ENCODE data around the gene PGF. TPM values are rescaled to one million over a fixed set of nuclear protein-coding genes. Genes with fewer than 3 reads are reported as not detected.

Gene PGF
- total and polyA plus RNA-seq, 4 experiments from 2014 or later, result 0.11 to 0.13 TPM; not detected in 2

- Mint-ChIP-seq H3K4me3 (no peak overlapping the region), H3K9me3 (no peaks in the 10 kb centered on the region), H3K36me3 (no peaks in the 10 kb centered on the region), H3K27ac (no peak overlapping the region), H3K27me3 (no peaks in the 10 kb centered on the region), H3K4me1 (peaks cover 0 to 2% (median 0%) of the 10 kb centered on the region in 4 donors)
- no peak overlapping the region for H3K4me3 ChIP-seq (ENCODE audit: low read length in 2 of 2)
- no peaks in the 10 kb centered on the region for H3K4me1 ChIP-seq (ENCODE audit: insufficient read depth, low read length)
- H3K9me3 ChIP-seq (ENCODE audit: control insufficient read depth in 1 of 2, low read length in 2 of 2), result no peaks in the 10 kb centered on the region
- H3K36me3 ChIP-seq (ENCODE audit: insufficient read depth, low read length), result no peaks in the 10 kb centered on the region
- no peaks in the 10 kb centered on the region for H3K27me3 ChIP-seq (ENCODE audit: insufficient read depth, low read length)
- POLR2A ChIA-PET (ENCODE audit: partially characterized antibody), result no interaction called here
- CTCF ChIA-PET (ENCODE audit: partially characterized antibody), result no interaction called here
- intact Hi-C loops (cut with micrococcal nuclease), result no loop called here
- H3K27ac ChIP-seq (ENCODE audit: low read depth, low read length), result no peak overlapping the region
- DNase-seq, result no peak
These were observed 22.5 kb upstream of the PGF start for GRCh38 chr14:74977901-74978385.

- no peaks in the 10 kb centered on the region for H3K36me3 Mint-ChIP-seq
- H3K4me1 Mint-ChIP-seq, result peaks cover 0 to 3% (median under 1%) of the 10 kb centered on the region in 4 donors
- CTCF ChIA-PET (ENCODE audit: partially characterized antibody), result no interaction called here
- intact Hi-C loops (cut with micrococcal nuclease), result no loop called here
- no peaks in the 10 kb centered on the region for H3K9me3 Mint-ChIP-seq
- H3K36me3 ChIP-seq (ENCODE audit: insufficient read depth, low read length), result no peaks in the 10 kb centered on the region
- H3K4me3 ChIP-seq (ENCODE audit: low read length in 2 of 2), result no peak overlapping the region
- H3K9me3 ChIP-seq (ENCODE audit: control insufficient read depth in 1 of 2, low read length in 2 of 2), result no peaks in the 10 kb centered on the region
- H3K4me3 Mint-ChIP-seq, result no peak overlapping the region
- no peak overlapping the region for H3K27ac ChIP-seq (ENCODE audit: low read depth, low read length)
- no peaks in the 10 kb centered on the region for H3K27me3 ChIP-seq (ENCODE audit: insufficient read depth, low read length)
- H3K27me3 Mint-ChIP-seq, result no peaks in the 10 kb centered on the region
- no peak overlapping the region for H3K27ac Mint-ChIP-seq
- no peak for DNase-seq
- no peaks in the 10 kb centered on the region for H3K4me1 ChIP-seq (ENCODE audit: insufficient read depth, low read length)
- POLR2A ChIA-PET (ENCODE audit: partially characterized antibody), result no interaction called here
These were observed 21.9 kb upstream of the PGF start for GRCh38 chr14:74977164-74977900.

GRCh38 chr14:74976264-74977113, 21.1 kb upstream of the PGF start:
- Mint-ChIP-seq H3K36me3 (no peaks in the 10 kb centered on the region), H3K4me3 (no peak overlapping the region), H3K4me1 (peaks cover 0 to 3% (median under 1%) of the 10 kb centered on the region in 4 donors), H3K27ac (peak overlapping the region in 1 of 7 donors; percentile 7), H3K27me3 (no peaks in the 10 kb centered on the region), H3K9me3 (no peaks in the 10 kb centered on the region)
- Histone ChIP-seq H3K4me3 (ENCODE audit: low read length in 2 of 2) (no peak overlapping the region), H3K27ac (ENCODE audit: low read depth, low read length) (no peak overlapping the region), H3K27me3 (ENCODE audit: insufficient read depth, low read length) (no peaks in the 10 kb centered on the region), H3K36me3 (ENCODE audit: insufficient read depth, low read length) (no peaks in the 10 kb centered on the region), H3K9me3 (ENCODE audit: control insufficient read depth in 1 of 2, low read length in 2 of 2) (no peaks in the 10 kb centered on the region), H3K4me1 (ENCODE audit: insufficient read depth, low read length) (no peaks in the 10 kb centered on the region)
- CTCF ChIA-PET (ENCODE audit: partially characterized antibody), result no interaction called here
- POLR2A ChIA-PET (ENCODE audit: partially characterized antibody), result no interaction called here
- DNase-seq, result no peak
- intact Hi-C loops (cut with micrococcal nuclease), result no loop called here

- no peak for DNase-seq
- no peaks in the 10 kb centered on the region for H3K27me3 ChIP-seq (ENCODE audit: insufficient read depth, low read length)
- no peaks in the 10 kb centered on the region for H3K36me3 Mint-ChIP-seq
- no peak overlapping the region for H3K27ac ChIP-seq (ENCODE audit: low read depth, low read length)
- H3K27me3 Mint-ChIP-seq, result no peaks in the 10 kb centered on the region
- intact Hi-C loops (cut with micrococcal nuclease), result no loop called here
- peaks cover 0 to 3% (median under 1%) of the 10 kb centered on the region in 4 donors for H3K4me1 Mint-ChIP-seq
- no peak overlapping the region for H3K27ac Mint-ChIP-seq
- no peaks in the 10 kb centered on the region for H3K9me3 ChIP-seq (ENCODE audit: control insufficient read depth in 1 of 2, low read length in 2 of 2)
- no peak overlapping the region for H3K4me3 ChIP-seq (ENCODE audit: low read length in 2 of 2)
- no peaks in the 10 kb centered on the region for H3K9me3 Mint-ChIP-seq
- H3K36me3 ChIP-seq (ENCODE audit: insufficient read depth, low read length), result no peaks in the 10 kb centered on the region
- POLR2A ChIA-PET (ENCODE audit: partially characterized antibody), result no interaction called here
- no peaks in the 10 kb centered on the region for H3K4me1 ChIP-seq (ENCODE audit: insufficient read depth, low read length)
- no peak overlapping the region for H3K4me3 Mint-ChIP-seq
- CTCF ChIA-PET (ENCODE audit: partially characterized antibody), result no interaction called here
These were observed 19.8 kb upstream of the PGF start for GRCh38 chr14:74975059-74975810.

- Mint-ChIP-seq H3K27me3 (no peaks in the 10 kb centered on the region), H3K36me3 (no peaks in the 10 kb centered on the region), H3K27ac (no peak overlapping the region), H3K9me3 (no peaks in the 10 kb centered on the region), H3K4me1 (peaks cover 0 to 3% (median under 1%) of the 10 kb centered on the region in 4 donors), H3K4me3 (no peak overlapping the region)
- no peaks in the 10 kb centered on the region for H3K9me3 ChIP-seq (ENCODE audit: control insufficient read depth in 1 of 2, low read length in 2 of 2)
- ChIA-PET POLR2A (ENCODE audit: partially characterized antibody) (no interaction called here), CTCF (ENCODE audit: partially characterized antibody) (no interaction called here)
- DNase-seq, result no peak
- no peaks in the 10 kb centered on the region for H3K27me3 ChIP-seq (ENCODE audit: insufficient read depth, low read length)
- H3K27ac ChIP-seq (ENCODE audit: low read depth, low read length), result no peak overlapping the region
- H3K4me1 ChIP-seq (ENCODE audit: insufficient read depth, low read length), result no peaks in the 10 kb centered on the region
- H3K4me3 ChIP-seq (ENCODE audit: low read length in 2 of 2), result no peak overlapping the region
- H3K36me3 ChIP-seq (ENCODE audit: insufficient read depth, low read length), result no peaks in the 10 kb centered on the region
- intact Hi-C loops (cut with micrococcal nuclease), result no loop called here
These were observed 19.1 kb upstream of the PGF start for GRCh38 chr14:74974364-74975058.

GRCh38 chr14:74973905-74974363, 18.5 kb upstream of the PGF start:
- H3K27me3 Mint-ChIP-seq, result no peaks in the 10 kb centered on the region
- CTCF ChIA-PET (ENCODE audit: partially characterized antibody), result interaction anchor here (1.2 kb wide), 1 partner anchor 28 kb away, joined by 4 read pairs; no protein-coding TSS in a partner anchor

More at GRCh38 chr14:74973905-74974363, 18.5 kb upstream of the PGF start:
- H3K27ac ChIP-seq (ENCODE audit: low read depth, low read length), result no peak overlapping the region
- no peaks in the 10 kb centered on the region for H3K27me3 ChIP-seq (ENCODE audit: insufficient read depth, low read length)
- intact Hi-C loops (cut with micrococcal nuclease), result no loop called here
- no peaks in the 10 kb centered on the region for H3K9me3 ChIP-seq (ENCODE audit: control insufficient read depth in 1 of 2, low read length in 2 of 2)
- Mint-ChIP-seq H3K4me1 (peaks cover 0 to 3% (median under 1%) of the 10 kb centered on the region in 4 donors), H3K9me3 (no peaks in the 10 kb centered on the region), H3K4me3 (no peak overlapping the region), H3K27ac (no peak overlapping the region), H3K36me3 (no peaks in the 10 kb centered on the region)
- POLR2A ChIA-PET (ENCODE audit: partially characterized antibody), result no interaction called here
- H3K4me1 ChIP-seq (ENCODE audit: insufficient read depth, low read length), result no peaks in the 10 kb centered on the region
- no peaks in the 10 kb centered on the region for H3K36me3 ChIP-seq (ENCODE audit: insufficient read depth, low read length)
- no peak overlapping the region for H3K4me3 ChIP-seq (ENCODE audit: low read length in 2 of 2)
- DNase-seq, result no peak
